Midbrain (tissue), 1 donor: ENCODE measurements around the gene ACVR1.
"Not testable (repeated sequence)": the region's sequence is repeated elsewhere in the genome, so short reads cannot be mapped to it uniquely, and the experiment has no call there.

ENCODE experiments used
- DNase-seq: peaks from one replicate; lab custom pipeline; 2025; lab: John Stamatoyannopoulos, UW

ACVR1 gene

DNA sequence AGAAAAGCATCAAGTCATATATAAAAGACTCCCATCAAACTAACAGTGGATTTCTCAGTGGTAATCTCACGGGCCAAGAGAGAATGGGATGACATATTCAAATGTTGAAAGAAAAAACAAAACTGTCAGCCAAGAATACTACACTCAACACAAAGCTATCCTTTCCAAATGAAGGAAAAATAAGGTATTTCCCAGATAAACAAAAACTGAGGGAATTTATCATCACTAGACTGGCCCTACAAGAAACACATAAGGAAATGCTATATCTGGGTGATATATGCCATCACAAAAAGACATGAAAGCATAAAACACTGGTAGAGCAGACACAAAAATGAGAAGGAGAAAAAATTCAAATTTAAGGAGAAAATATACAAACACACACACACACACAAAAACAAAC, 118.6 kb downstream of the ACVR1 start:
- no peak for DNase-seq

DNA sequence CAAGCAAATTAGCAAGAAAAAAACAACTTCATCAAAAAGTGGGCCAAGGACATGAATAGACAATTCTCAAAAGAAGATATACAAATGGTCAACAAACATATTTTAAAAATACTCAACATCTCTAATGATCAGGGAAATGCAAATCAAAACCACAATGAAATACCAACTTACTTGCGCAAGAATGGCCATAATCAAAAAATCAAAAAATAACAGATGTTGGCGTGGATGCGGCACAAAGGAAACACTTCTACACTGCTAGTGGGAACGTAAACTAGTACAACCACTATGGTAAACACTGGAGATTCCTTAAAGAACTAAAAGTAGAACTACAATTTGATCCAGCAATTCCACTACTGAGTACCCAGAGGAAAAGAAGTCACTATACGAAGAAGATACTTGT, 119.7 kb downstream of the ACVR1 start:
- not testable (repeated sequence) for DNase-seq

DNA sequence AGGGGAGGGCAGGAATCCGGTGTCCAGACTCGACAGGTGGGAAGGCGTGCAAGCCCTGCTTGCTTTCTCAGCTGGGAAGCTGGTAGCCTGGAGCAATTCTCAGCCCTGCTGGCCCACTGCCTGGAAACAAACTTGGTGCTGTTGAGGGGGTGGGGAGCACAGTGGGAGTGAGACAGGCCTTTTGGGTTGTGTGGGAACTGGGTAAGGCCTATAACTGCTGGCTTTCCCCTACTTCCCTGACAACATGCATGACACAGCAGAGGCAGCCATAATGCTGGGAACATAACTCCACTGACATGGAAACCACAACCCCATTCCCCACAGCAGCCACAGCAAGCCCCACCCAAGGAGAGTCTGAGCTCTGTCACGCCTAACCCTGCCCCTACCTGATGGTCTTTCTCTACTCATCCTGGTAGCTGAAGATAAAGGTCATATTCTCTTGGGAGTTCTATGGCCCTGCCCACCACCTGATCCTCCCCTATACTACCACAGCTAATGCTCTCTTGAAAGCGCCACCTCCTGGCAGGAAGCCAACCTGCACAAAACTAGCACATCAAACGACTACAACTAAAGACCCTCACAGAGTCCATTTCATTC, 124.6 kb downstream of the ACVR1 start:
- no peak for DNase-seq

DNA sequence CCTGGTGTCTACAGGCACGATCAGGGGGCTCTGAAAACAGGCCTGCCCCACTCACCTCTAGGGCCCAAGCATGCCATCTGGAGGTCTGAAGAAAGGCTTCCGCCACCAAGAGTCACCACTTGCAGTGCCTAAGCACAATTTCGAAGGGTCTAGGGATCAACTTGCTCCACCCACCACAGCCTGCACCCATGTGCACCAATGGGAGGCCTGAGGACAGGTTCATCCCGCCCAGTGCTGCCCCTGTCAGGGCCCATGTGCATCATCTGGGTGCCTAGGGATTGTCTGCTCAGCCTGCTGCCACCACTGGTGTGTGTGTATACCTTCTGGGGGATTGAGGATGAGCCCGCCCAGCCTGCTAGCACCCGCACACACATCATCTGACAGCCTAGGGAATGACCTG, 126.4 kb downstream of the ACVR1 start:
- no peak for DNase-seq

DNA sequence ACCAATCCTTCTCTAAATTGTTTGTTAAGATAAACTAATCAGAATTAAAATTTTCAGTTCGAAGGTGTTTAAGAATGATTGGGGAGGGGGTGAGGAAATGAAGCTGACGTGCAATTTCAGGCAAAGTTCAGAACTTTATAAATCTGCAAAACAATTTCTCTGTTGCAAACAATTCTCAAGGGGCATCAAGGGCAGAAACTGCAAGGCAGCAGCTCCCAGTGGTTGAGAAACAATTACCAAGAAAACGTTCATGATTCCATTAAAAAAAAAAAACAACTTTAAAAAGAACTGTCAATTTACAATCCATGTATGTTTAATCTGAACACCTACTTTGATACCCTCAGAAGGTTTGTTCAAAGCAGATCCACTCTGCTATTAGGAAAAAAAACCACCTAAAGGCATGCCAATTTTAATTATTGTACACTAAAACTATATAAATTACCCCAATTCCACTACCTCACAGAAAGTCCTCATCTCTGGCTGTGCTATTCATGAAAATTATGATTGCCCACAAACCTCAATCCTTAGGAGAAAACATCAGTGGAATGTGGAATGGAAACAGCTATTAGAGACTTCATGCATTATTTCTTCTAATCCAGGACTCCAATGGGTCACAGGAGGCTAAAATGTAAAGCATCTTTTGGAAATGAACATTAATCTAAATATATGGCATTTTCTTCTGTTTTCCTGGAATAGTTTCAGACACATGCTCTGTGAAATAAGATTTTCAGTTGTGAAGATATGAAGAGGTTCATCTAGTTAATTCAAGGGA, 127.6 kb downstream of the ACVR1 start:
- DNase-seq = no peak

DNA sequence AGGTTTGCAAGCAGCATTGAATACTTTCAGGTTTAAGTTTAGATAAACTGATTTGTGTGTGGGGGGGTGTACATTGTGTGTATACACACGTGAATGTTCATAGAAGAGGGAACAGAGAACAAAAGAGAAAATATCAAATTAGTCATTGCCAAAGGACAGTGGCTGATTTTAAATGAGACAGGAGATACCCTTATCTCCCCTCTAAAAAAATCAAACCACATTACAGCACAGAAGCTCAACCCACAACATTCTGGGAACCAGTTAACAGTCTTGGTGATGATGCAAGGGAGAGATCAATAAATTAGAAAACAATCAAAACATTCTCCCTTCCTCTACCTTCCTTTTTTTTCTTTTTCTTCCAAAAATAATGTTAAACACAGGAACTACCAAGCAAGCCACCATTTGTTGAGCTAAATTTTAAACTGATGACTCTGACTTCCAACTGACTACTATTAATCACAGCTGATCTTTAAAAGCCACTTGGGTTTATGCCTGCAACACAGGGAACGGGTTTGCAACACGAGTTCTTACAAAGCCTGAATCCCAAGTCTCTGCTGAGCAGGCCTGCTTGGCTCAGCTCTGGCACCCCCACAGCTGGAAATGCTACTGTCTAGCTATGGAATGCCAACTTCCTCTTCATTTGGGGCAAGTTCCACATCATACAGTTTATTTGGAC, 128.3 kb downstream of the ACVR1 start:
- DNase-seq = no peak

DNA sequence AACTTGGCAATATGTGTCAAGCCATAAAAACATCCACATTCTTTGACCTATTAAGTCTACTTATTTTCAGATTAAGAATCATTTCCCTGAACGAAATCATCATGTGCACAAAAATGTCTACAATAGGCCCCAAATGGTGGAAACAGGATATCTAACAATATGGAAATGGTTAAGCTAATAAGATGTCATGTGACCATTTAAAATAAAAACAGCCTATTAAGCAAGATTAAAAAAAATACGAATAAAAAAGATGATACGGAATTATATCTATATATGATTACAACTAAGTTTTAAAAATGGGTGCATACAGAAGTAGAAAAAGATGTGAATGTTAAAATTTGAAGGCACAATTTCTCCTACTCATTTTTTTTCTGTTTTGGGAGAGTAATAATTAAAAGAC, 128.8 kb downstream of the ACVR1 start:
- no peak for DNase-seq

DNA sequence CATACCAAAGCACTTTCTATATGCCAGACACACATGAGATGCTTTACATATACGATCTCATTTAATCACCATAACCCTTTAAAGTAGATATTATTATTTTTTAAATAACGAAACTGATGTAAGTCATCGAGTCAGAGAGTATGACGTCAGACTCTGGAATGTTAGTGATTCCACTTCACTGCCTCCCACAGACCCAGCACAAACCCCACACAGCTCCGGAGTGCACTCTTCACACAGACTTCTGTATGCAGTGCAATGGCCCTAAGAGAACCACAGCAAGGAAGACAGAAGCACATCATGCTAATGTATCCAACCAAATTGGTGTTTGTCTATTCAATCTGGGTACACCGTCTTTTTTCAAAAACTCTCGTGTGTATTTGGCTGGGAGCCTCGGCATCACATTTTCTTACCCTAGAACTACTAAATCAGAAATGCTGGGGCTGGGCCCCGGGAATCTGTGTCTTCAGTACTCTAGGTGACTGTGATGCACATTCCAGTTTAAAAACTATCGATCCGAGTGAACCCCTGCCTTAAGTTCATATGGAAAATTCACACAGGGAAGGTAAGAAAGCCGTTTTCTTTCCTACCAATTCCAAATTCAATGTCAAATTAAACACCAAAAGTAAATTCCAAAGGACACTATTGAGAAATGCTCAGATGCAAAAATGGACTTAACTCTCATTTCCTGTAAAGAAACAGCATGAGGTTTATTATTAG, 129.7 kb downstream of the ACVR1 start:
- no peak for DNase-seq

DNA sequence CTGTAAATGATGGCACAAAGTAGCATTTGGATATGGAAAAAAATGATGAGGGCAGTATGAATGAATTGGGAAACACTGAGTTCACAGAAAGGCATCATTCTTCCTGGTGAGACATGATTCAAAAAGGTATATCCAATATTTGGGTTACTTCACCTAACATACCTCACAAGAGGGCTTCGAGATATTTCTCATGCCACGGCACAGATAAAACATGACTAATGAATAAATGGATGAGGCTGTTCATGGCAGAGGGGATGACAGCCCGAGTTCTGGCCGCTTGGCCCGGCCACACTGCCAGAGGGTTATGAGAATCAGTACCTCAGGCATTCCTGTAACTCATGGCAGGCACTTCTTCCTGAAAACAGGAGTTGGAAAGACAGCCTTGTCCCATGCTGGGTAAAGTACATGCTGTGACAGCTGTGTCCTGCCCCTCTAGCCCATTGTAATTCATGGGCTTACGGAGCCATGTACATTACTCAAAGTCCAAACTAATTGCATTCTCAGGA, 131.5 kb downstream of the ACVR1 start:
- no peak for DNase-seq

DNA sequence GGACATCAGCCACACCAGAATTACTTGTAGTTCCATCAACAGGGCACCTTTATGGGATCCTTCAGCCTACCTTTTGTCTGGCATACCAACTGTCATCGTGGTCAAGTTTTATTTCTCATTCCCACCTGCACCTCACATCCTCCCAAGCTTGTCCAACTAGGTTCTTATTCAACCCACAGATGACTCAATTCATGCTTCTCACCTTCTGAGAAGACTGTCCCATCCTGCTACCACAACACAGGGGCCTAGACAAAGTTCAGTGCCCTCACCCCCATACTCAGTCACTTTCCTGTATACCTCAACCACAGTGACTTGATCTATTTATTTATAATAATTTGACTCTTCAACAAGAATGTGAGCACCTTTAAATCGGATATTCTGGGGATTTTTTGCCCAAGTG, 133.1 kb downstream of the ACVR1 start:
- no peak for DNase-seq

DNA sequence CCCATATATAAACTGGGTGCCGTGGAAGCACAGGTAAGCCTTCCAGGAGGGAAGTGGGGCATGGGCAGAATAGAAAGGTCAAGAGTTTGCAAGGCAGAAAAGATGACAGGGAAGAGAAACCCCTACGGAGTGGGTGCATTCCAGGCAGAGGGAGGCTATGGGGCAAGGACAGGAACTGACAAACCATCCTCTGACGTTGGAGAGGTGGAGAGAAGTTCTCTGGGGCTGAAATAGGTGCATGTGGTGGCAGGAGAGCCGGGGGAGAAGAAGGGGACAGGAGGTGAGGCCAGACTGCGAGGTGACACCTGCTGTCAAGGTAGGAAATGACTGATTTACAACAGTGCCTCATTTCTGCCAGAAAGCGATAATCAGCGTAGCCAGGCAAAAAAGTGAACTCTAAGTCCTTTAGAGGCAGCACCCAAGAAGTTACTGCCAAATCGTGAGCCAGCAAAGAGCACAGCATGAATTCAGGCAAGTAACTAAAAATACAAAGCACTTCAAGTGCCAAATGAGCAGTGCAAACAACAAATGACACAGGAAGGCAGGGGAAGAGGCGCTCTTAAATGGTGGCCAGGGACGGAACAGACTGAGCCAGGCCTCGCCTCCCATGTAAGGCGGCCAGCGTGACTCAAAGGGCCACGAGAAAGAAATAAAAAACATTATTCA, 134.2 kb downstream of the ACVR1 start:
- DNase-seq = no peak

DNA sequence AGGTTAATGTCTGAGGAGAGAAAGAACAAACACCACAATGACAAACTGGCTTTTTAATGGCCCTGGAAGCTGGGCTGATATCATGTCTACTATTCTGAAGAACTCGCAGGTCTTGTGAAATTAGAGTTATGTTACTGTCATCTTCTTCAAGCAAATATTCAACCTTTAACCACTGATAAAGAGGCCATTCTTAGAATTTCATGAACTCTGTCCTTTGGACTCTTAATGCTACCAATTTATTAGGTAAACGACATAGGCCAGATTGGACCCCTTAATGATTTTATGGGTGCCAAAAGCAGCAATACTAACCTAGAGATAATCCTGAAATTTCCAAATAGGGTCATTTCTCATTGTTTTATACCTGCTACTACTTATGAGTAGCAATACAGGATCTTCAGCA, 138.5 kb downstream of the ACVR1 start:
- DNase-seq = no peak

DNA sequence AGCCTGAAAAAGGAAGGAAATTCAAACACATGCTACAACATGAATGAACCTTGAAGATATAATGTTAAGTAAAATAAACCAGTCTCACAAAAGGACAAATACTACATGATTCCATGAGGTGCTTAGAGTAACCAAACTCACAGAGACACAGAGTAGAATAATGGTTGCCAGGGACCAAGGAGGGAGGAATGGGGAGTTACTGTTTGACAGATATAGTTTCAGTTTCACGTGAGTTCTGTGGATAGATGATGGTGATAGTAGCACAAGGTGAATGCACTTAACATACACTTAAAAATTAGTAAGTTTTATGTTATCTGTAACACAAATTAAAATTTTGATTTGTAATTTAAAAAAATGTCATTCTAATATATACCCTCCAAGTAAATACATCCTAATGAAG, 140.6 kb downstream of the ACVR1 start:
- DNase-seq = no peak

DNA sequence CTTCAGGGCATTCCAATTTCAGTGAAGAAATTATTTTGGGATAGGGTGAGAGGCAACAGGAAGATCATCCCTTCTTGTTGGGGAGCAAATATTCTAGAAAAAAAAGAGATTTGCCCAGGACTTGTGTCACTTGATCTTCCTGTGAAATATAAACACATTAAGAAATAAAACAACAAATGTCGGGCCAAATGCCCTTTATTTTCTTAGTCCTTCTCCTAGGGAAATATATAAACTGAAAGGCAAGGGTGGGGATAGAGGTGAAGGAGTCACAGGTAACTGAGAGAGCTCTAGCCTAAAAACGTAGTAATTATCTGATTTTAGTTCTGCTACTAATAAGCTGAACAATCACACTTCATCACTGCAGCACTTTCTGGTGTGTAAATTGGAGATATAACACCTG, 142.9 kb downstream of the ACVR1 start:
- DNase-seq = no peak

DNA sequence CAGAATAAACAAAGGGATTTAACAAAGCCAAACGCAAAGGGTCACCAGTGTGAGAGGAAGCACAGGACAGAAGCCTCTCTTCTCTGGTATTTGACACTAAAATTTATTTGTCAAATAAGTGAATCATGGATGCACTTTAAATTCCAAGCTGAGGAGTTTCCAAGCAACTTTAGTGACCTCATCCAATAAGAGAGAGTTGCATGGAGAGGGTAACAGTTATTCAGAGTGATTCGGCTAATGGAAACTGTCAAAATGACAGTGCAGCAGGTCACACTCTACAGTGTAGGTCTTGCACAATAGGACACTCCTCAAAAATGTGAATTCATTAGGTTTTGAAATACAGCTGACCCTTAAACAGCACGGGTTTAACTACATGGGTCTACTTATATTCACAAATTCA, 143.5 kb downstream of the ACVR1 start:
- DNase-seq = no peak

DNA sequence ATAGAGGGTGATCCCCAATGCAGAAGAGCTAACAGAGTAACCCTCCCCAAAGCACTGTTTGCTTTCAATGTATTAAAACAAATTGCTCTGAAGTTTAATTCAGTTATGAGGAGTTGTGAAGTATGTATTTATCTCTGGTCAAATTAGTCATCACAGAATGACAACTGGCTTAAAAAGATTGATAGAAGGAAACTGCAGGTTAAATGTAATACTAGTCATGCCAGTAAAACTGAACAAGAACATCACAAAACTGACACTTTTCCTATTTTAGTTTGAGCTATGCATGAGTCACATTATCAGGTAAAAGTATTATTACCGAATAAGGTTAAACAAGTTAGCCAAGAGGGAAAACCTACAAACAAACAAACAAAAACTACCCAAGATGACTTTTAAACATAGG, 148.4 kb downstream of the ACVR1 start:
- DNase-seq = no peak

DNA sequence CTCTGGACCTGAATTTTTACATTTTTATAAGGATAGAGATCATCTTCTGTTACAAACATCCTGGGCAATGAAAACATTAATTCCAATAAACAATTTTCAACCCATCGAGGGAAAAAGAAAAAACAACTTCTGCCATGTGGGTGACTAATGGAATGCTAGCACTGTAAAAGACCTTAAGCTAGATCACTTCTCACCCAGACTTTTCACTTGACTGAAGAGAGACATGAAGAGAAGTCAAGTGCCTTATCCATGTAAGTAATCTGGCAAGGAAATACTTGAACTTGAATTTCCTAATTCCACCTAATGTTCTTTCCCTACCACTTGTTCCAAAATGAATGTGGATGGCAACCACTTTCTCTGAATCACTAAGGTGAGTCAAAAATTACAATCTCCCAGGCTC, 149.2 kb downstream of the ACVR1 start:
- no peak for DNase-seq

DNA sequence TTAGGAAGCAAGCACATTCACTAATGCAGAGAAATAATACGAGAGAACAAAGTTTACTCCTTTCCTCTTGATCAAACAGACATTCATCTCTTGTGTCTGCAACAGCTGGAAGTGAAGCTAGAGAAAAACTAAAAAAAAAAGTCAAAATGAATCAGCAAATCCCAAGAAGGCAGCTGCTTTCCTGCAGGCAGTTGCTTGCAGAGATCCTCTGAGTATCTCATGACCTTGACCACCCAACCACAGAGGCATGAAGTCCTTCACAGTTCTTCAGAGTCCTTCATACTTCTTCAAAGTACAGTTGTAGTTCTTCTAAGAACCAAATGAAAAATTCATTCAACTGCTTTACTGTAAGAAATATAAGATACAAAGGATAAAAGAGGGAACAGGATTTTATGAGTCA, 150.3 kb downstream of the ACVR1 start:
- no peak for DNase-seq

DNA sequence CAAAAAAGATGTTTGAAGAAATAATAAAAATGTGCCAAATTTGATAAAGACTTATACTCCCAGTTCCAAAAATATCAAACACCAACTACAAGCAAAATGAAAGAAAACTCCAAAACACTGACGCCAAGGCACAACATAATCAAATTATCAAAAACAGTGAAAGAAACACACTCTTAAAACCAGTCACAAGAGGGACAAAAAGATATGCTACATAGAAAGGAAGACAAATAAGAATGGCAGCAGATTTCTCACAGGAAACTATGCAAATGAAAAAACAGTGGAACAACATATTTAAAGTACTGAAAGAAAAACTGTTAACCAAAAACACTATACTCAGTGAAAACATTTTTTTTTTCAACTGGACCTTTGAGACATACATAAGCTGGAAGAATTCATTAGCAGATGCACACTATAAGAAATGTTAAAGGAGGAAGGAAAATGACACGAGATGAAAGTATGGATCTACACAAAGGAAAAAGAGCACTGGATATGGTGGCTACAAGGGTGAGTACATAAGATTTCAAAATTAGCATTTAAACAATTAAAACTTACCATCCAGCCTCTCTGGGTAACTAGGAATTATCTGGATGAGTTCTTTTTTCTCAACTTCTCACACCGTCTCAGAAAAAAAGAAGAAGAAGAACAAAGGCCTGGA, 153.4 kb downstream of the ACVR1 start:
- DNase-seq = no peak

DNA sequence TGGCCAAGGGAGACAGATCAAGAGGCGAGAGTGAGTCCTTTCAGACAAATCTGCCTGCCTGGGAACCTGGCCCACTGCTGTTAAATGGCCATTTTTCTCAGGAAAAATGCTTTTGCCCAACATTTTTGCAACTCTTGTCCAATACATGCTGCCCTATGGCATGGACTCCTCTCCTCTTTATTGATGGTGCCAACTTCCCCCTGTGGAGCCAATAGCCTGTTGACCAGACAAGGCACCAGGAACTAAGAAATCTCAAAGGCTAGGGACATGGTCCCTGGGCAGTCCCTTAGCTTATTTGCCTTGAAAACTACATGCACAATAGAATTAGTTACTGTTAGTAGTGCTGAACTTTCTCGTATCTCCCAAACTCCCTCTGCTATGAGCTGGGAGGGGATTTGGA, 155.6 kb downstream of the ACVR1 start:
- DNase-seq = no peak

DNA sequence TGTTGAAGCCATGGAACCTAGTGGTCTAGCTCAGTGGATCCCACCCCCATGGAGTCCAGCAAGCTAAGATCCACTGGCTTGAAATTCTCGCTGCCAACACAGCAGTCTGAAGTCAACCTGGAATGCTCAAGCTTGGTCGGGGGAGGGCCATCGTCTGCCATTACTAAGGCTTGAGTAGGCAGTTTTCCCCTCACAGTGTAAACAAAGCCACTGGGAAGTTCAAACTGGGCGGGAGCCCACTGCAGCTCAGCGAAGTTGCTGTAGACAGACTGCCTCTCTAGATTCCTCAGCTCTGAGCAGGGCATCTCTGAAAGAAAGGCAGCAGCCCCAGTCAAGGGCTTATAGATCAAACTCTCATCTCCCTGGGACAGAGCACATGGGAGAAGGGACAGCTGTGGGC, 171.5 kb downstream of the ACVR1 start:
- DNase-seq = not testable (repeated sequence)
